ENCODE measurements around the gene TAOK3.

Gene TAOK3

DNA sequence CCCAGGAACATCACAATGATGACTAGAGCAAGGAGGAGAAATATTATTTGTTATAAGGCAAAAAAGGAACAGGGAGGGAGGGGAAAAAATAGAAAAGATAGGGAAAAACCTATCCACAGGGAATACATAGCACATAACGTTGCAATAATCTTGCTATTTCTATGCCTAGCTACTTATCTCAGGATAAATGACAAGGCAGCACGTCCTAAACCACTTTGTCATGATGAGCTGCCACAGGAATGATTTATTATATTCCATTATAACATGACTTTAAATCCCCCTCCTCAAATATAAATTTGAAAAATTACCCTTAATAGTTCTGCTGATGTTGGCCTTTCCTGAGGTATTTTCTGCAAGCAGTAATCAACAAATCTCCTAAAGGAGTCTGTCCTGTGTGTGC lies 160.1 kb downstream of the TAOK3 start:
- DNase-seq (ENCODE audit: low read depth, low spot score), result no peak

DNA sequence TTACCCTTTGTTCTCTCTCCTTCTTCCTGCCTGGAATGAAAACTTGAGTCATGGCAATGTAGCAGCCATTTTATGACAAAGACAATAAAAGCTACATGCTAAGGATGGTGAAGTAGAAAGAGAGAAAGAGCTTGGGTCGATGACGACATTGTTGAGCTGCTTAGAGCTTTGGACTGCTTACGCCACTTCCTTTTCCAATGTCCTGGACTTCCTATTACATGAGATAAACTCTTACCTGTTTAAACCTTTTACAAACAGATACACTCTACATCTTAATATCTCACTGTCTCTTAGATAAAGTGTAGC lies 166.6 kb downstream of the TAOK3 start:
- no peak for DNase-seq (ENCODE audit: low read depth, low spot score)

DNA sequence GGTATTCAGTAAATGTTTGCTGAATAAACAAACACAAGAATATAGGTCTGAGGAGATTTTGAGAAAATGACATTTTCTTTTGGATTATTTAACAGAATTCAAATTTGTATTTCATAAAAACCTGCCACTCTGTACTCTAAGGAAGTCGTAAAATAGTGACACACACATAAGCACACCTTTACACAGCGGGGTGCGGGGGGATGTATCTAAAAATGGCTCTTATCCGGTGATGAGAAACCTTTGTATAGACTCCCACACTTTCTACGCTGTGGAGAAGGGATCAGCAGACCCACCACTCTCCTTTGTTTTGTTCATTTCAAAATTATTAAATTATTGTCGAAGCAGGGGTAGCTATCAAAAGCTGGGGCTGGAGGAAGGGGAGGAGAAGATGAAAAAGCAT lies 178.7 kb downstream of the TAOK3 start:
- no peak for DNase-seq (ENCODE audit: low read depth, low spot score)

DNA sequence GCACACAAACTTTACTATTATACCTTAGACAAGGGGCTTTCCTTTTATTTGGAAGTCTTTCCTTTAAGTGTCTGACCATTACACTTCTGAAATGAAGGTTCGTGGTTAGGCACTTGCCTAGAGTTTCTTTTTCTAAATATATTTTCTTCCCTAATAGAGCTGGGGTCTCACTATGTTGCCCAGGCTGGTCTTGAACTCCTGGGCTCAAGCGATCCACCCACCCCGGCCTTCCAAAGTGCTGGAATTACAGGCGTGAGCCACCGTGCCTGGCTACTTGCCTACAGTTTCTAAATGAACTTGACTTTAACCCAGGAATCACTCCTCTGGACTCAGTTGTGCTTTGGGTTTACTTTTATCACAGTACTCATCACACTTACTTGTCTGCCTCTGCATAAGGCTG lies 179.2 kb downstream of the TAOK3 start:
- DNase-seq (ENCODE audit: low read depth, low spot score), result no peak

DNA sequence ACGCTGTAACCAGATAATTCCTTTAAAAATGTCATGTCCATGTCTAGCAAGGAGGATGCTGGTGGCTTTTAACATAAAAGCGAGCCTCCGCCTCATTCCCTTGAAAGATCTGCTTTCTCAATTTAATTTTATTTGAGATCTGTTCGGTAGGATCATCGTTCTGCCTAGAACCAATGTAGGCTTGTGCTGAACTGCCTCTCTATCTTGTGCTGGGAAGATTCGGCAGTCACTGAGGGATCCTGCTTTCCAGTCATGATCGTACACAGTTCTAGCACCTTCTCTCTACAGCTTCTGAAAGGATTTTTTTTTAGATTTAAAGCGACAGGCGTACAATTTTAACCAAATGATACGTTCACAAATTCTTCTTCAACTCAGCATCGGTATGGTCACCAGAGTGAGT lies 182.4 kb downstream of the TAOK3 start:
- DNase-seq (ENCODE audit: low read depth, low spot score), result peak; percentile 49

DNA sequence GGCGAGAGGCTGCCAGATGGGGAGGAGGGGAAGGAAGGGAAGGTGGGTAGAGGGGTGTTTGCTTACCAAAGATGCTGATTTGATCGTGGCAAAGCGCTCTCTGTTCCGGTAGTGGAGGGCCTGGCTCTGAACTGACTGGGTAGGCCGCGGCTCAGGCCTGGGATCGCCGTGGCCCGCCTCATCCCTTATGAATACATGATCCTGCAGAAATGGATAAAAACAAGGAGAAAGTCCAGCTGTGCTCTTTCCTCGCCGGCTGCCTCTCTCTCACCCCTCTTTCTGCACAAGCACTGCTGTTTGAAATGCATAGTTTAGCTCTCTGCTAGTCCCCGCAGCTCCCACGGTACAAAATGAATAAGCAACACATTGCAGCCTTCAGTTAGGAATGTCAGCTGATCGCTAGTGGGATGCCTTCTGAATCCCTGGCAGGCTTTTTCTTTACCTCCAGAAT lies 182.9 kb downstream of the TAOK3 start:
- peak; percentile 76 for DNase-seq (ENCODE audit: low read depth, low spot score)

DNA sequence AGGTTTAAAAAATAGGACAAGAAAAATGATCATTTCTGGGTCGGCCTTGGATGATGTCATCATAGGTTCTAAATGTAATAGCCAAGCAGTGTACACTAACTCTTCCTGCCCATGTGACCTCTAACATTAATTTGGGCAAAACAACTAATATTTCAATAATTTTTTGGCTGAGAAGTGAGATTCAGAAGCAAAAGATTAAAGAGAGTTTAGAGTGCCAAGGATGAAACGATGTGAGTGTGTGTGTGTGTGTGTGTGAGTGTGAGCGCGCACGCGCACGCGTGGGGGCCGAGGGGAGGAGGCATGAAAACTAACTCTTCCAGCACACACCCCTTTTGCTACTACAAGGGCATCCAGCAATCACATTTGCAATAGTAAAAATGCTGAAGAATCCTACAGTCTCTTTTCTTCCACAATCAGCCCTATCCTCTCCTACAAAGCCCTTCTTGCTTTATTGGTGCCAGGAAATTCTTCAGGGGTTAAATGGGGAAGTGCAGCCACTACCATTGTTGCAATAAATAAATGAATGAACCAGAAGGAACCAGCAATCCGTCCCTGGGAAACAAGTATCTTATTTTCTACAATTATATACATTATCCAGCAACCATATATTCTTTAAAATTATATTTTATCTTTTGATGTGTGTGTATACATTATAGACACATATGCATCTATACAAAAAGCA lies 183.9 kb downstream of the TAOK3 start:
- peak; percentile 77 for DNase-seq (ENCODE audit: low read depth, low spot score)

DNA sequence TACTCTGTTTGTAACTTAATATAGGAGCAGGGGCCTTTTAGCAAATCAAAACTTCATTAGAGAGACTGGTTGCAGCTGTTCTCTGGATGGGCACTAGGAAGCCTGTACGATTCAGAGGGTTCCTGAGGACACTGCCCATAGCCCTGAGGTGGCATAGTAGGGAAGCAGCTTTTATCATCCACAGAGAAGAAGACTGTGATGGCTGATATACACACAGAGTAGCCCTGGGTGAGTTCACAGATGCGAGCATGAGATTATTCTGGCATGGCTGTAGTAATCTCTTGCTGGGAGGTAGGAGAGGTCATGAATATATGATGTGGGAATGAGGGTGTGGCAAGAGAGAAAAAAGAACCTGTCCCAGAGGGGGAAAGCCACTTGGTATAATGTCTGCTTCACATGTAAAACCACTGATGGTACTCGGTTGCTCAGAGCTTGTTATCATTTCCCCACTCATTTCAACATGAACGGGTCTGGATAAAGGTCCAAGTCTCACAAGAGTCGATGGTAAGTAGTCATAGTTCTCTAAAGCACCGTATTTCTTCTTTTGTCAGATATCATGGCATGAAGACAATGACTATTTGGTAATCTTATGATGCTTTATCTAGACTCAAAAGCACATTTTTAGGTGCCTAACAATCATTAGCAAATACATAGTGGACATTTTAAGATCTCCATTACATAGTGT lies 184.8 kb downstream of the TAOK3 start:
- peak; percentile 23 for DNase-seq (ENCODE audit: low read depth, low spot score)

DNA sequence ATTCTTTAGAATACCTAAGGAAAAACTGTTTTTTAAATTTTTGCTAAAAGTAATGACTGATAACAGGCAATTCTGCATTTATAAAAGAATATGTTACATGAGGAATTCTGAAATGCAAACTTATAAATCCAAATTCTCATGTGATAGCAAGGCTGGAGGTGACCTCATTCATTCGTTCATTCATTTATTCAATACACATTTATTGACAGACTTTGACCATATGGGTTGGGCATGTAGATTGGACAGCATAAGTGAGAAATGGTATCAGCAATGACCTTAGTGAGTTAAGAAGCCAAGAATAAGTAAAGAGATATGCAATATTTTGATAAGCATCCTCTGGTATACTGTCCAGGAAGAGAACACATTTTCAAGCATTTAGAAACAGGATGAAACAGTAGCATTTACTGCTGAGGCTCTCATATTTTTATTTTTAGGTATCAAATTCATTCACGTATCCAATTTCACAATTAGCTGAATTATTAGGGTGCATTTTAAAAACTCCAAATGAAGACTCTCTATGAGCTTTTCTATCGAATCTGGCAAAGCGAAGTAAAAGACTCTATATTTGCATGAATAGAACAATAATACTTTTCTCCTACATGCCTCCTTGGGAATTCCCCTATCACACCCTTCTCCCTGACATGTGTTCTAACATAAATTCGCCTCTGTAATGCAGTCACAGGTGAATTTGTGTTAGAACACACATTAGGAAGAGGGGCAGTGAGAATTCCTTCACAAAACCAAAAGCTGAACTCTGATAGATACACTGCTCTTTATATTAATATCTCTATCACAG lies 186.9 kb downstream of the TAOK3 start:
- no peak for DNase-seq (ENCODE audit: low read depth, low spot score)

DNA sequence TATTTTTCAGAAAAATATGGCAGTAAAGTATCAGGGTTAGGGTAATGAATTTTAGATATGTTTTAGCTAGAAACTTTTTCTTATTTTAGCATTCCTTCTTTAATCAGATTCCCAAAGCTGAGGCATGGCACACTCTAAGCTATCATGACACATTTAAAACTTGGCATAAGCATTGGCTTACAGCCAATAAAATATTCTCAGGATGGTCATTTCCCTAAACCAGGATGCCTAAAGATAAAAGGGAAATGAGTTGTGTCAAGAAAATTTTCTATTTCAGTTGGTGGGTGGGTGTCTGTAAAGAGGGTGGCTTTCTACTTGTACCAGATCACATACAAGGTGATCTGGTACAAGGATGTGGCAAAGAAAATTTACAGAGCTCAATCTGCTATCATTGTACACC lies 189.0 kb downstream of the TAOK3 start:
- no peak for DNase-seq (ENCODE audit: low read depth, low spot score)

DNA sequence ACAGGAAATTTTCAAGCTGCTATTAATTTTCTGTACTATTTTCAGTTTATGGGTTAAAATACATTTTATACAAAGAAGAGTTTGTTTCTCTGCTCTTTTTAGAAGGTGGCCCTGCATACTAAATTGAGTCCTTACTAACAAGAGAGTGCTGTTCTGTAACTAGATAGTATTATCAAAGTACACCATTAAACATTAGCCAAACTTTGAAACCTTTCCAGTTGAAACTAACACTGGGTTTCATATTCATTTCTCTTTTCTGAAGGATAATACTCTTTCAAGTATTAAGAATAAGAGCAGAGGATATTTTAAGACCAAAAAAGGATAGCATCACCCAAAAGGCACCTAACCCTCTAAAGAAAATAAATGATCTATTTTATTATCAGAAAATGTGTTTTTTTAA lies 189.6 kb downstream of the TAOK3 start:
- DNase-seq (ENCODE audit: low read depth, low spot score), result no peak

DNA sequence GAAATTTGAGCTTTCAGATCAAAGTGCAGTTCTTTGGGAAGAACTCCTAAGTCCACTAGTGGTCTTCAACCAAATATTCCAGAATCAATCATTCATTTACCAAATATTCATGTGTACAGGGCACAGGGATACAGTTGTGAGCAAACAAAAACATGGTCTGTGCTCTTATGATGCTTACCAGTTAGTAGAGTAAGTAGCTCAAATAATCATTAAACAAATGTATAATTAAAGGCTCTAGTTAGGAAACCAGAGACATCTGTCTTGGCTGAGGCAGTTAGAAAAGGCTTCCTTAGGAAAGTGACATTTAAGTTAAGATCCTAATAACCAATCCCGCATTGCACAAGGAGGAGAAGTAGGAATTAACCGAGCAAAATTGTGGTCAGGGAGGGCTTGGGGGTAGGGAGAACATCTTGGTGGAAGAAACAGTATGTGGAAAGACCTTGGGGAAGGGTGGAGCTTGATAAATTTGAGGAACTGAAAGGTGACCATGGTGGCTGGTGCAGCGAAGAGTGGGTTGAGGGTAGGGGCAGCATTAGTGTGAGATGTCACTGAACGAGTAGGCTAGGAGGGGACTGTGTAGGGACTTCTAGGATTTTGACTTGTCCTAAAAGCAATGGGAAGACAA lies 196.8 kb downstream of the TAOK3 start:
- DNase-seq (ENCODE audit: low read depth, low spot score), result no peak

DNA sequence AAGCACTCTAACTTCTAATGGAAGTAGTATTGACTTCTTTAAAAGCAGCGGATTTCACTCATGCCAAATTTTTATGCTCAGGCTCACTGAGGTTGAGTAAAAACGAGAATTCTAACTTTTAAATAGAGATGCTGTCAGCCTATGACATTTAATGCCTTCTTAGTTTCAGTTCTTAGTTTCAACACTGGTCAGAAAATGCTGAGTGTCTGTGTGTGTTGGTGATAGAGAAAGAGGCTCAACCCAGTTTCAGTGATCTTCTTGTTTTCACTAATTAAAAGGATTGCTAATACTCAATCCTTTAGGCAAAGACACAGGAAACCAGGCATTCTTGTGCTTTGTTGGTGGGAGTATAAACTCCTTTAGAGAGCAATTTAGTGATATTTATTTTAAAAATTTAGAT lies 205.8 kb downstream of the TAOK3 start:
- no peak for DNase-seq (ENCODE audit: low read depth, low spot score)

DNA sequence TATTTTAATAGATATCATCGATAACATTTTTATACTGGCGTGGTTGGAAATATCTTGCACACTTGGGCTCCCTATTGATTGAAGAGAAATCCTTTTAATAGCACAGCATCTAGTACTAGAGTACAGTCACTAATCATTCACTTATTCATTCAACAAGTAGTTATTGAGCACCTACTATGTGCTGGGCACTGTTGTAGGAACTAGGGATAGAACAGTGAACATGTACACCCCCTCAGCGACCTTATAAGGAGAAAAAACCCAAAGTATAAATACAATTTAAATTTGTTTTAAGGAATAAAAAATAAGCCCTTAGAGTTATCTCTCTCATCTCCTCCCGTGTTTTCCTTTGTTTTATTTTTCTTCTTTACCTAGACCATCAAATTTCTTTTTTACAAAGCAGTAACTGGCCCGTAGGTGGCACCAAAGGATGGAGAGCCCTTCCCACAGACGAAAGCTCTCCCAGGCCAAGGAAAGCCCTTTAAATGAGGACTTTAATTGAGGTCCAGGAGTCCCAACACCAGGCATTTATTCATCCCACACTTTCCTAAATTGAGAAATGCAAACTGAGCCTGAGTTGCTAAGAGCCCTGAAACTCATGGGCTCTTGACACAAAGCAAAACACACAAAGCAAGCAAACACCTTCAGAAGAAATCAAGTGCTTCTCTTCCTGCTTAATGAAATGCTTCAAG lies 207.8 kb downstream of the TAOK3 start:
- peak; percentile 65 for DNase-seq (ENCODE audit: low read depth, low spot score)

DNA sequence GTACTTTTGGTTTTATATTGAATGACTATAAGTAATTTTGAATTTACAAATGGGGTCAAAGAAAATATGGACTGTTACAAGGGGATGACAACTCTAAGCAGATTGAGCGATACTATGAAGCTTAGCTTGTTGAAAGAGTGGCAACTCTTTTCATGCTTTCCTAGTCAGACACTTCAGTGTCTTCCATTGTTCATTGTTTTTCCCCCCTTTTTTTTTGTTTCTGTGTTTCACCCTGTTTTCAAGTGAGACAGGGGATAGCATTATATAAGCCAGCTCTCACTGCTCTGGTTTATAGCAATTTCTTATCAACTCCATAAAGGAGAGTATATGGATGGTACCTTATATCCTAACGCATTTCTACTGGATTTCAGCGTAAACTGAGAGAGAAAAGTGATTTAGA lies 212.2 kb downstream of the TAOK3 start:
- no peak for DNase-seq (ENCODE audit: low read depth, low spot score)

DNA sequence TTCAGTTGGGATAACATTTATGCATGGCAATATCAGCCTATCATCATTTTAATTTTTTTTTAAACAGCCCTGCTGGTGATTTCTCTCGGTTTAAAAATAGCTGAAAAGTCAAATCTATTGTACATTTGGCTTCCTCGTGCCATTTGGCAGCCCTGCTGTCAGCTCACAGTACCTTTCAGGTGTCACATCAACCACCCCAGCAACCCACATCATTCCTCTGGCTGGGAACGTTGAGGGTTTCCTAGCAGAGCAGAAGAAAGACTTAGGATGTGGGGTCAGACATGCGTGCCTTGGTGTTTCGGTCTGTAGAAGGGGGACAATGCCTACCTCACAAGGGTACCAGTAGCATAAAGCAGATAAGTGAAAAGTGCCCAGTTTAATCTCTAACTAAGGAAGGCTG lies 221.0 kb downstream of the TAOK3 start:
- DNase-seq (ENCODE audit: low read depth, low spot score), result no peak

DNA sequence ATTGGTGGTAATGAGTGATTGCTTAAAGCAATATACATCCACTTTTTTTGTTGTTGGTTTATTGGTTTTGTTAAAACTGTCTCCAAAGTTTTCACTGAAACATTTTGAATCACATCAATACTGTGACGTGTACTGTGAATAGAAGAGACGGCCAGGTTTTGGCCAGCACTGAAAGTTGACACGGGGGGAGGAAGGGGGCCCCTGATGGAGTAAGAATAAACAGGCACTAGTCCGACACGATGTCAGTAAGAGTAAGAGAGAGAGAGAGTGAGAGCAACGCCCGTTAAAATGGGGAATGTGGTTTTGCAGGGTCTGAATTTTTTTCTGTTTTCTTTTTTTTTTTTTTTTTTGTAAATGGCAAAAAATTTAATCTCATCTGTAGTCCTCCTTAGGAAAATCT lies 222.1 kb downstream of the TAOK3 start:
- DNase-seq (ENCODE audit: low read depth, low spot score), result no peak

DNA sequence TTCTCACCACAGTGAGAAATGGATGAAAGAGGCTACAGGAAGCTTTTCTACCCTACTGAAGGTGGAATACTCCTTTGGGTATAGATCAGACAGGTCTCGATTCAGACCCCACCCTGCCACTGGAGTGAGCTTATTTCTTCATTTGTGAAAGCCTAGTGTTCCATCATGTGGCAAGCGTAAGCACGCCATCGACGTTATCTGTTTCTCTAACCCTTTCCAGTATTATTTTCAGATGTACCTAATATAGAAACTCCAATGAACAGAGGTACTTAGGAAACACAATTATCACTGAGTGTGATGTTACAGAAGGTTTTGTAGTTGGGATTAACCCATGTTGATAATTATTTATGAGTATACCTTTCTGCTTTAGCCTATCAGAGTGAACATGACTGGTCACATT lies 224.4 kb downstream of the TAOK3 start:
- DNase-seq (ENCODE audit: low read depth, low spot score), result no peak

DNA sequence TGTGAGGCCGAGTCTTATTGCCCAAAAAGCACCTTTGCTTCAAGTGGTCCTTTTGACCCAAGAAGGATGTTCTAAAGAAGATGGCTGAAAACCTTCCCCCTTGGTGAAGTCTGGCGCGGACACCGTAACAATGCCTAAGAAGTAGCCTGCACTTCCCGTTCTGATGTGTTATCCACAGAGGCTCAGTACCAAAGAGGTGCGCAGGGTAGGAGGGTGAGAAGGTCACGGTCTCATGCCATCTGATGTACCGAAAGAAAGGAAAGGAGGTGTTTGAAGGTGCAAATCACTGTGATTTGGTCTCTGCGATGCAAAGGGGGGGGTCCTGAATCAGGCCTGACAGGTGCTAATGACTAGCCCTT lies 226.9 kb downstream of the TAOK3 start:
- no peak for DNase-seq (ENCODE audit: low read depth, low spot score)

DNA sequence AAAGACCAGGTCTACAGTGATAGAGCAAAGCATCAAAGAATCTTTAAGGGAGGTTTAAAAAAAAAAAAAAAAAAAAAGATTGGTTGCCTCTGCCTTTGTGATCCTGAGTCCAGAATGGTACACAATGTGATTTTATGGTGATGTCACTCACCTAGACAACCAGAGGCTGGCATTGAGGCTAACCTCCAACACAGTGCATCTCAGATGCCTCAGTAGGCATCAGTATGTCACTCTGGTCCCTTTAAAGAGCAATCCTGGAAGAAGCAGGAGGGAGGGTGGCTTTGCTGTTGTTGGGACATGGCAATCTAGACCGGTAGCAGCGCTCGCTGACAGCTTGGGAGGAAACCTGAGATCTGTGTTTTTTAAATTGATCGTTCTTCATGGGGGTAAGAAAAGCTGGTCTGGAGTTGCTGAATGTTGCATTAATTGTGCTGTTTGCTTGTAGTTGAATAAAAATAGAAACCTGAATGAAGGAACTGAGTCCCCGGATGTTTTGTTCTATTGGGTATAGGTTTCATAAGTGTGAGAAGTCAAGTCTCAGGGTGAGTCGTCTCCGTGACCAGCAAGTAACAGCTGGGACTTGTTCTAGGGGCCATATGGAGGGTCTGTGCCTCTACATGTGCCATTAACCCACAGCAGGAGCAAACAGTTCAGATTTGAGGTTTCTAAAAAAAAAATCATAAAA lies 227.5 kb downstream of the TAOK3 start:
- DNase-seq (ENCODE audit: low read depth, low spot score), result no peak

DNA sequence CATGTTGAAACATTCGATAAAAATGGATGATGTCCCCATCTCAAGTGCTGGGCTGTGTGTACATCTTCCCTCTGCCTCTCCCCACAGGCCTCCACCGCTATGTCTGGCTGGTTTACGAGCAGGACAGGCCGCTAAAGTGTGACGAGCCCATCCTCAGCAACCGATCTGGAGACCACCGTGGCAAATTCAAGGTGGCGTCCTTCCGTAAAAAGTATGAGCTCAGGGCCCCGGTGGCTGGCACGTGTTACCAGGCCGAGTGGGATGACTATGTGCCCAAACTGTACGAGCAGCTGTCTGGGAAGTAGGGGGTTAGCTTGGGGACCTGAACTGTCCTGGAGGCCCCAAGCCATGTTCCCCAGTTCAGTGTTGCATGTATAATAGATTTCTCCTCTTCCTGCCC lies 228.2 kb downstream of the TAOK3 start:
- no peak for DNase-seq (ENCODE audit: low read depth, low spot score)
